ENCODE measurements around the gene RRP1B.

Gene RRP1B

DNA sequence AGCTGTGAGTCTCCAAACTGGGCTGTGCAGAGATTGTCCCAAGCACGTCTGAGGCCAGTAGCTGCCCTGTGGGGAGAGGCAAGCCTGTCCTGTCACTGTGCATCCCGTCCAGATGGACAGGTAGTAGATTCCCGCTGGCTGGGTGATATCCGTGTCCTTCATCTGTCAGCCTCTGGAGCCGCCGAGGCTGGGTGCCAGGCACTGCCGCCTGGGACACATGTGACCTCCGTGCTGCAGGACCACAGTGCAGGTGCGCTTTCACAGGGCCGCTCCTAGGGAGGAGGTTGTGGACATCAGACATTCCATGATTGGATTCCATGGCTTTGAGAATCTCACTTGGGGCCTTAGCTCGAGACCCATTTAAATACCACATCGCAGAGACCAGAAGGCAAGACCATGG, 64.3 kb downstream of the RRP1B start:
- TF ChIP-seq, protein P1, sequence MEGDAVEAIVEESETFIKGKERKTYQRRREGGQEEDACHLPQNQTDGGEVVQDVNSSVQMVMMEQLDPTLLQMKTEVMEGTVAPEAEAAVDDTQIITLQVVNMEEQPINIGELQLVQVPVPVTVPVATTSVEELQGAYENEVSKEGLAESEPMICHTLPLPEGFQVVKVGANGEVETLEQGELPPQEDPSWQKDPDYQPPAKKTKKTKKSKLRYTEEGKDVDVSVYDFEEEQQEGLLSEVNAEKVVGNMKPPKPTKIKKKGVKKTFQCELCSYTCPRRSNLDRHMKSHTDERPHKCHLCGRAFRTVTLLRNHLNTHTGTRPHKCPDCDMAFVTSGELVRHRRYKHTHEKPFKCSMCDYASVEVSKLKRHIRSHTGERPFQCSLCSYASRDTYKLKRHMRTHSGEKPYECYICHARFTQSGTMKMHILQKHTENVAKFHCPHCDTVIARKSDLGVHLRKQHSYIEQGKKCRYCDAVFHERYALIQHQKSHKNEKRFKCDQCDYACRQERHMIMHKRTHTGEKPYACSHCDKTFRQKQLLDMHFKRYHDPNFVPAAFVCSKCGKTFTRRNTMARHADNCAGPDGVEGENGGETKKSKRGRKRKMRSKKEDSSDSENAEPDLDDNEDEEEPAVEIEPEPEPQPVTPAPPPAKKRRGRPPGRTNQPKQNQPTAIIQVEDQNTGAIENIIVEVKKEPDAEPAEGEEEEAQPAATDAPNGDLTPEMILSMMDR (IDR thresholded peaks at IDR 0.05; ENCODE audit: insufficient read depth, low read depth, low read length, missing control alignments): no peak
- no peak for DNase-seq (ENCODE audit: low read depth)
- H3K4me3 ChIP-seq (ENCODE audit: low read length): no peak overlapping the region

DNA sequence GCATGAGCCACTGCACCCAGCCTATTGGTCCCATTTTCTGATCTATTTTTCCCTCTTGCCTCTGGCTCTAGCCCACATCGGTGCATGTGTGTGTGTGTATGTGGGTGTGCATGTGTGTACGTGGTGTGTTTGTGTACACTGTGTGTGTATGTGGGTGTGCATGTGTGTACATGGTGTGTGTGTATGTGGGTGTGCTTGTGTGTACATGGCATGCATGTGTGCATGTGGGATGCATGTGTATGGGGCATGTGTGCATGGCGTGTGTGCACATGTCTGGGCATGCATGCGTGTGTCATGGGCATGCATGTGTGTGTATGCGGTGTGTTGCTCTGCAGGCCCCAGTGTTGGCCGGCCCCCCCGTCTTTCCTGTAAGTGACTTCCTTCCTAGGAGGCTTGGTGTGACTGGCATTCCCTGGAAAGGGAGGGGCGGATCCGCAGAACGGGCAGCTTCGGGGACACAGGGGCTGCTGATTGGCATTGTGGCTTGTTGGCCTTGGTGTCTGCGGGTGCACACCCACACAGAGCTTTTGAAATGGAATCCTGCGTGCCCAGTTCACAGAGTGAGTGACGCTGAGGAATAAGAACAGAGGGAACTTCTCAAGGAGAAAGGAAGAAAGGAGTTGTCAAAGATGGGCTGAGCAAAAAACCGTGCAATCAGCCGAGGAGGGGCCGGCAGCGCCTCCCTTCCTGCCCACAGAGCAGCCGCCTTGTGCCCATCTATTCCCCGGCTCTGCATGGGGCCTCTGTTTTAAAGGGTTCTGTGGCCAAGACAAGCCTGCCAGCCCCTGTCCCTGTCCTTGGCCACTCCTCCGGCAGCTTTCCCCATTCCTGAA, 67.5 kb downstream of the RRP1B start:
- TF ChIP-seq, protein P1 (IDR thresholded peaks at IDR 0.05; ENCODE audit: insufficient read depth, low read depth, low read length, missing control alignments): no peak
- no peak for DNase-seq (ENCODE audit: low read depth)
- no peak overlapping the region for H3K4me3 ChIP-seq (ENCODE audit: low read length)

DNA sequence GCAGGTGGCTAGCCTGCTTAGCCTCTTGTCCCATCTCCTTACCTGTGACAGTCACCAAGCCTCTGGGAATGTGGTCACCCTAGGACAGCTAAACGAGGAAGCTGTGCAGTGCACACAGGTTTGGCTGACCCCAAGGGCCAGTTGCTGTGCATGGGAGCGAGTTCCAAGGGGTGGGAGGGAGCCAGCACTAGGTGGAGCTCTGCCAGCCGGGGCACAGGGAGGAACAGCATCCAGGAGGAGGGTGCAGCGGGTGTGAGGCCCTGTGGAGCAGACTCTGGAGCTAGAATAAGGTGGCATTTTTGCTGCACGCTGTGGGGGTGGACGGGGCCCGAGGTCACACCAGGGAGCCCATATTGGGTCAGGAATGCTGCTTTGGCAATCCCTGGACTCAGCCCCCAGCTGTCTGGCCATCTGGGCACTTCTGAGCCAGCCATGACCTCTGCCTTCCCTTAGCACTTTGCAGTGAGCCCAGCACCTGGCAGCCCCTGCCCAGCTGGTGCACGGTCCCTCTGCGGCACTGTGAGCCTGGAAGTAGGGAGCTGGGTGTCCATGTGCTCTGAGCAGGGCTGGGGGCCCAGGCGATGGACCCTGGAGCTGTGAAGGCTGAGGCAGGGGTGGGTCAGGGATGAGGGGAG, 68.3 kb downstream of the RRP1B start:
- DNase-seq (ENCODE audit: low read depth): peak; percentile 36
- no peak overlapping the region for H3K4me3 ChIP-seq (ENCODE audit: low read length)
- TF ChIP-seq, protein P1 (IDR thresholded peaks at IDR 0.05; ENCODE audit: insufficient read depth, low read depth, low read length, missing control alignments): peak; percentile 17

DNA sequence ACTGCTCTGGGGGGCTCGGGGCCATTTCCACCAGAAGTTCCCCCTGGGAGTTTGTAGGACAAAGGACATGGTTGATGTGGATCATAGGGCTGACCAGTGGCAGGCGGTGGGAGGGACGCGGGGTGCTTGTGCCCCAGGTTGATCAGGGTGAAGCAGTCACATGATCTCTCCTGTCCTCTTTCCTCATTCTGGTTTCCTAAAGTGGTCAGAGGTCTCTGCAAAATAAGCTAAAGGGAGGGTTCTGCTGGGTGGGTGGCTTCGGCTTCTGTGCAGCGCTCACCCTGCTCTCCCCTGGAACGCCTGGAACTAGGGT, 68.8 kb downstream of the RRP1B start:
- TF ChIP-seq, protein P1 (IDR thresholded peaks at IDR 0.05; ENCODE audit: insufficient read depth, low read depth, low read length, missing control alignments): no peak
- no peak overlapping the region for H3K4me3 ChIP-seq (ENCODE audit: low read length)
- no peak for DNase-seq (ENCODE audit: low read depth)

DNA sequence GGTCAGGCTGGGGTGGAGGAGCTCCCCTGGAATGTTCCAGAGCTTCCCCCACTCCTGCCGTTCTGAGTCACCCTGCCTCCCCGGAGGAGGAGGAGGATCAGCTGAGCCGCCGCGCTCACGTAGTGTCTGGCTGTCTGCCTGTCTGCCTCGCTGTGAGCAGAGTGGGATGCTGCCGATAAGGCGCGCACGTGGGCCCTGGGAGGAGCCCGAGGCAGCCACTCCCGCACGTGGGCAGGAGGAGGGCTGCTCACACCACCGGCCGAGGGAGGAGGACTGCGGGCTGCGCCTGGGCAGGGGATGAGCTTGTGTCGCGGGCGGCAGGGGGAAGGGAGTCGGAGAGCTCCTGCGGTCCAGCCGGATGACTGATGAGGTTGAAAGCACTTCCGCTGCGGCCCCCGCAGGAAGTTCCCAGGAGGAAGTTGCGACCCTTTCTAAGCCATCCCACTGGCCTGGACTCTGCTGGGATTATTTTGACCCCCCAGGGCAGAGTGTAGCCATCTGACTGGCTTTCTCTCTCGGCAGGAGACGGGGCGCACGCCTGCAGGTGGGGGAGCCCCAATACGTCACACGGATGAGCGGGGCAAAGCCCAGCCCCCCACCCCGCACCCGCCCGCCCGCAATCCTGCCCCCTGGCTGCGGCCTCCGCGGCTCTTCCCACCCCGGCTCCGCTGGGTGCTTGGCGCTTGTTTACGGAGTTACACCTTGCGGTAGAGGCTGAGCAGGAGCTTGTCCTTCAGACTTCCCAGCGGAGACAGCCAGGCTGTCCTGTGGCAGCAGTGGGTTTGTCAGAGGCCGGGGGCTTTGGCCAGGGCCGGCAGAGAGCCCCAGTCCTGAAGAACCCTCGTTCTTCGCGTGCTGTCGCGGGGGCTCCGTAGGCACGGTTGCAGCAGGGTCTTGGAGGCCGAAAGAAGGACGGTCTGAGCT, 69.4 kb downstream of the RRP1B start:
- H3K4me3 ChIP-seq (ENCODE audit: low read length): peak overlapping the region; percentile 42
- TF ChIP-seq, protein P1 (IDR thresholded peaks at IDR 0.05; ENCODE audit: insufficient read depth, low read depth, low read length, missing control alignments): peak; percentile 9
- DNase-seq (ENCODE audit: low read depth): peak; percentile 95

DNA sequence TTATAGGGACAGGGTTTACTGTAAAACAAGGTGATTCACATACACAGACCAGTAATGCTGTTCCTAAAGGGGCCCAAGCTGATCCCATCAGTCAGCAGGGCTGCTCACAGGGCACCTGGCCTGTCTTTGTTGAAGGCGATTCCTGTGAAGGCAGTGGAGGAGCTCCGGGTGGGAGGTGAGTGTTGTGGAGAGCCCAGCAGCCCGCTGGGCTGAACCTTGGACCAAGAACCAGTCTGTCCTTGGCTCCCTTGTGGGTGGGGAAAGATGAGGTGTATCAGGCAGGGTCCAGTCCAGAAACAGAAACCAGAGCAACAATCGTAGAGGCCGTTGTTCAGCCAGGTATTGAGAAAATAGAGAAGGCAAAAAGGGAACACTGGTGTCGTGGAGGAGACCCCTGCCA, 72.1 kb downstream of the RRP1B start:
- no peak overlapping the region for H3K4me3 ChIP-seq (ENCODE audit: low read length)
- no peak for DNase-seq (ENCODE audit: low read depth)
- TF ChIP-seq, protein P1 (IDR thresholded peaks at IDR 0.05; ENCODE audit: insufficient read depth, low read depth, low read length, missing control alignments): no peak

Data from epithelial cell of esophagus (primary cell).